Activated CD4-positive, alpha-beta T cell treated with anti-CD3 and anti-CD28 coated beads, Interleukin-2, amount 50 U/mL, for 1 hour (primary cell): ENCODE results near the gene ZMYND15.

Experiments
- DNase-seq: peaks from one replicate; pipeline ENCODE4 v3.0.0-alpha.2; 2020

Gene ZMYND15

DNA sequence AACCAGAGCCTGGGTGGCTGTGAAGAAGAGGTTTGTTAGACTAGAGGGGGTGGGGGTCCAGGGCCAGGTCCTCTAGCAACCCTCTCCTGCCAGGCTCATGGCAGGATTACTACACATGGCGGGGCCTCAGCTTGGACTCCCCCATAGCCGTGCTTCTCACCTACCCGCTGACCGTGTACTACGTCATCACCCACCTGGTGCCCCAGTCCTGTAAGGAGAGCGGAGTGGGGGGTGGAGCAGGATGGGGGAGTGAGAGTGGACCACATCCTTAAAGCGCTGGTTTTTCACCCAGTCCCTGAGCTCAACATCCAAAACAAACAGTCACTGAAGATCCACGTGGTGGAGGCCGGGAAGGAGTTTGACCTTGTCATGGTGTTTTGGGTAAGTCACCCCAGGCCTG, 4.3 kb downstream of the ZMYND15 start:
- DNase-seq: no peak

DNA sequence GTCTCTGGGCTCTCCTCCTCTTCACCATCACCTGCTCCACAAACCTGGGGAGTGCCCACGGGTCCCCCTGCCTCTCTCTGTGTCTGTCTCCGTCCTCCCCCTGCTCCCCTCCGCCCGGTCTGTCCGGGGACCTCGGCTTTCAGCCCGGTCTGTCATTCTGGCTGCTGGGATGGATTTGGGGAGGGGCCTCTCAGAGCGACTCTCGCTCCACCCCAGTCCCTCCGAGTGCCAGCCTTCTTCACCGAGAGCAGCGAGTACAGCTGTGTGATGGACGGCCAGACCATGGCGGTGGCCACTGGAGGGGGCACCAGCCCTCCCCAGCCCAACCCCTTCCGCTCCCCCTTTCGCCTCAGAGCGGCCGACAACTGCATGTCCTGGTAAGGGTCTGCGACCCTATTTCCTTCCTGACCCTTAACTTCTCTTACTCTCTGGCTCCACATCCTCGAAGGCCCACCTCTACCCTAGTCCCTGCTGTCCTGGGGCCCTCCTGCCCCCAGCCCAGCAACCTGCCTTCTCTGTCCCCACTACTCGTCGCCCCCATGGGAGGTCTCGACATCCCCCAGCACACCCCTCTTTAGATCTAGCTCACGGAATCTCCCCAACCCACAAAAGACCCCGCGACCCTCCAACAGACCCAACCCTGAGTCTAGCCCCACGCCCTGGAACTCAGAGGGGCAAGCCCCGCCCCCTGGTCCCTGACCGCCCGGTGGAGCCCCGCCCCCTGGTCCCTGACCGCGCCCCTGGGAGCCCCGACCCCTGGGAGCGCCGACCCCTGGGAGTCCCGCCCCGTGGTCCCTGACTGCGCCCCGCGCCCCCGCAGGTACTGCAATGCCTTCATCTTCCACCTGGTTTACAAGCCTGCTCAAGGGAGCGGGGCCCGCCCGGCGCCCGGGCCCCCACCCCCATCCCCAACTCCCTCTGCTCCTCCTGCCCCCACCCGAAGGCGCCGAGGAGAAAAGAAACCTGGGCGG, 5.7 kb downstream of the ZMYND15 start:
- DNase-seq: no peak

- peak; percentile 18 for DNase-seq
Measured at GRCh38 chr17:4747847-4748246, 8.2 kb downstream of the ZMYND15 start.

GRCh38 chr17:4748686-4749085, 9.1 kb downstream of the ZMYND15 start:
- no peak for DNase-seq

DNA sequence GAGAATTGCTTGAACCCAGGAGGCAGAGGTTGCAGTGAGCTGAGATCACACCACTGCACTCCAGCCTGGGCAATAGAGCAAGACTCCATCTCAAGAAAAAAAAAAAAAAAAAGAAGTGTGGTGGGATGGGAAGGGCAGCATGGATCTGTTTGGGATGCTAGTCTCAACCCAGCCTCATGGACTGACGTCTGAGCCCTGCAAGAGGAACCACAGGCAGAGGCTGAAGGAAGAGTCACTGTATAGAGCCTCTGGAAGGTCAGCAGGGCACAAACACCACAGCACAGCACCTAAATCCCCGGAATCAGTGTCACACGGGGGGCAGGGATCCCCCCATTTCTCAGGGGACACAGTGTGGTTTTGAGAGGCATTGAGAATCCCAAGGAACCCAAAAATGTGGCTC, 11.0 kb downstream of the ZMYND15 start:
- DNase-seq: no peak

DNA sequence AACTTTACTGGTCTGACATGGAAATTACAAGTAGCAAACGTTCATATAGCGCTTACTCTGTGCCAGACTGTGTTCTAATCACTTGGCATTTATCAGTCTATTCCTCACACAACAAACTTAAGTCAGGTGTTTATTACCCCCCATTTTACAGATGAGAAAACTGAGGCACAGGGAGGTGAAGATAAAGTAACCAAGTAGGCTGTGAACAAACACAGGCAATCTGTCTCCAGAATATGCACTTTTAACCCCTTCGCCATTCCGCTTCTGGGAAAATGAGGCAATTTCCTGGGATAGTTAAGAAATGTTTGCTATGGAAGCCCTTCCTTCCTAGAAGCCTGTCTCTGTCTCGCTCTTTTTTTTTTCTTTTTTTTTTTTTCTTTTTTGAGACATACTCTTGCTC, 12.3 kb downstream of the ZMYND15 start:
- DNase-seq: no peak

GRCh38 chr17:4753392-4753791, 13.8 kb downstream of the ZMYND15 start:
- DNase-seq: no peak

GRCh38 chr17:4759776-4760236, 20.2 kb downstream of the ZMYND15 start:
- DNase-seq: no peak

- no peak for DNase-seq
Measured at GRCh38 chr17:4764595-4764994, 25.0 kb downstream of the ZMYND15 start.

- DNase-seq: no peak
Measured at GRCh38 chr17:4766201-4766600, 26.6 kb downstream of the ZMYND15 start.

DNA sequence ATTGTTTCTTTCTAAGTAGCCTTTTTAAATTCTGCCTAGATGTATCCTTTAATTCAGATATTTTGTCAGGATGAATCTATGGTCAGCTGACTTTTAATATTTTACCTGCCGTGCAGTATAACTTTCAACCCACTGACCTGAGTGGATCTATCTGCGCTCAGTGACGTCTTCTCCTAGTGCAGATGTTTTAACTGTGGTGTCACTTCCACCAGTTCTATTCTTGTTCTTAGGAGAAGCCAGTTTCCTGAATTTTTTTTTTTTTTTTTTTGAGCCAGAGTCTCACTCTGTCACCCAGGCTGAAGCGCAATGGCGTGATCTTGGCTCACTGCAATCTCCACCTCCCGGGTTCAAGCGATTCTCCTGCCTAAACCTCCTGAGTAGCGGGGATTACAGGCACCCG, 27.1 kb downstream of the ZMYND15 start:
- no peak for DNase-seq

GRCh38 chr17:4768298-4768697, 28.7 kb downstream of the ZMYND15 start:
- DNase-seq: no peak

GRCh38 chr17:4769628-4770027, 30.0 kb downstream of the ZMYND15 start:
- DNase-seq: no peak

DNA sequence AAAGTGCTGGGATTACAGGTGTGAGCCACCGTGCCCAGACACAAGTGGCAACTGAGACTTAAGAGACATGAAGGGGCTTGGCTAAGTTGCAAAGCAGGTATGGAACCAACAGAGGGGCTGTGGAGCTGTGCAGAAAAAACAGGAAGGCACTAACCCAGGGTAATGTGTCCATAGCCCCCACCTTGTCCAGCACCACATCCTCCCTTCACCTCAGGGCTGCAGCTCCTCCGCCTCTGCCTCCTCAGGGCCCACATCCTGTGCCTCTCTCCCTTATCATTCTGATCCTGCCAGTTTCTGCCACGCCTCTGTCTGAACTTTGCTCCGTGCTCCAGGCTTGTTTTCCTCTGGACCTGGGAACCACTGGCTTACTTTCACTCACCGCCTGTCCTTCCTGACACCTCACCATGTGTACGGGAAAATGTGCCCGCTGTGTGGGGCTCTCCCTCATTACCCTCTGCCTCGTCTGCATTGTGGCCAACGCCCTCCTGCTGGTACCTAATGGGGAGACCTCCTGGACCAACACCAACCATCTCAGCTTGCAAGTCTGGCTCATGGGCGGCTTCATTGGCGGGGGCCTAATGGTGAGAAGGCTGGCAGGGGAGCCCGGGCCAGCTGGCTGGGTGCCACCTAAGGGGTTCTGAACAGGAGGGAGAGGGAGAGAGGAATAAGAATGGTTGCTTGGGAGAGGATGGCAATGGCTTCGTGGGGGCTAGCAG, 32.0 kb downstream of the ZMYND15 start, which contains the start of gene TM4SF5:
Gene TM4SF5 (plus strand): TSS at position 368 of the 716 bp plus-strand sequence. CDS start 37 bp downstream, at position 405.
- no peak for DNase-seq

DNA sequence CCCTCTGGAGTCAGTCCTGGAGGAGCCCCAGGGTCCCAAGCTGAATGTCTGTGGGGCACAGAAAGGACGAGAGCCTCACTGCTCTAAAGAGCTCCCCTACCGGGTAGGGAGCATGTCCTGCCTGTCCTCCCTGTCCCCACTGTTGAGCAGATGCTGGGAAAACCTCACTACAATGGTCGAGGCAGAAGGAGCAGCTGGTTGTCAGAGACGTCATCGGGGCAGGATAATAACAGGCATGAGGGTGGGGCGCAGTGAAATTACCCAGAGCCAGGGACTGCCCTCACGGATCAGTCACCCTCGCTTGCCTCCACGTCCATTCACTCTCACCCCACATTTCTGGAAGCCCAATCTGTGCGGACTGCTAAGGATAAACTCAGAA, 32.6 kb downstream of the ZMYND15 start:
- DNase-seq: no peak

DNA sequence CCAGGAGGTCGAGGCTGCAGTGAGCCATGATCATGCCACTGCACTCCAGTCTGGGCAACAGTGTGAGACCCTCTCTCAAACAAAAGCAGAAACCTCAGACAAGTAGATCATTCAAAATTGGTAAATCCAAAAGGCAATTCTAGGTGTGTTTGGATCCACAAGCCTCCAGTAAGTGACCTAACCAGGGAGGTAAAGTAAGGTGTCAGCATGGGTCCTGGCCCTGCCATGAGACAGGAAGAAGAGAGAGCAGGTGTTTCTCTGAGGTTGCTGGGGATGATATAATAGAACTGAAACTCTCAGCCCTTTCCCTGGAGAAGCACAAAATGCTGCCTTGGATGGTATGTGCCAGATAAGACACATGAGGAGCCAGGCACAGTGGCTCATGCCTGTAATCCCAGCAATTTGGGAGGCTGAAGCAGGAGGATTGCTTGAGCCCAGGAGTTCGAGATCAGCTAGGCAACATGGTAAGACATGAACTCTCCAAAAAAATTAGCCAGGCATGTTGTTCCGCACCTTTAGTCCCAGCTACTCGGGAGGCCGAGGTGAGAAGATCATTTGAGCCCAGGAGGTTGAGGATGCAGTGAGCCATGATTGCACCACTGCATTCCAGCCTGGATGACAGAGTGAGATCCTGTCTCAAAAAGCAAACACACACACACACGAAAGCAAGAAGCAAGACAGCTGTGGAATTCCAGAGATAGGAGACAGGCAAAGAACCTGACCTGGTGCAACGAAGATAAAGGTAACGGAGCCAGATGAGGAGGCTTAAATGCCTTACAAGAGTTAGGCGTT, 38.5 kb downstream of the ZMYND15 start:
- DNase-seq: no peak

DNA sequence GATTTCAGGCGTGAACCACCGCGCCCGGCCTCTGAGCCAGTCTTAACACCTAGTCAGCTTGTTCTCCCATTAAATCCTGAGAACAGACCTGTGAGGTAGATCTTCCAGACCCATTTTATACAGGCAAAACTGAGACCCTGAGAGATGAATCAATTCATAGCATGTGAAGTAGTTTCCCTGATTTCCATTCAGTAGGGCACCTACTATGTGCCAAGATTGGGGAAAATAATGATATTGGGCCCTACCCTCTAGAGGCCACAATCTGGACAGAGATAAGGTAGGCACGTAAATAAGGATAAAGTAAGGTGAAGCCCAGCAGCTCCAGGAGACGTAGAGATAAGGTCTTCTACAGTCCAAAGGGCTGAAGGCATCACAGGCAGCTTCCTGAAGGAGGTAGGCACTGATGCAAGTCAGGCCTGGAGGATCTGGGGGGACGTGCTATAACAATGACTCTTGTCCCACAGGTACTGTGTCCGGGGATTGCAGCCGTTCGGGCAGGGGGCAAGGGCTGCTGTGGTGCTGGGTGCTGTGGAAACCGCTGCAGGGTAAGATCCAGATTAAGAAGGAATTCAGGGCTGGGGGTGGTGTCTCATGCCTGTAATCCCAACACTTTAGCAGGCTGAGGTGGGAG, 40.8 kb downstream of the ZMYND15 start:
- no peak for DNase-seq

- no peak for DNase-seq
Measured at GRCh38 chr17:4782652-4783051, 43.0 kb downstream of the ZMYND15 start.

DNA sequence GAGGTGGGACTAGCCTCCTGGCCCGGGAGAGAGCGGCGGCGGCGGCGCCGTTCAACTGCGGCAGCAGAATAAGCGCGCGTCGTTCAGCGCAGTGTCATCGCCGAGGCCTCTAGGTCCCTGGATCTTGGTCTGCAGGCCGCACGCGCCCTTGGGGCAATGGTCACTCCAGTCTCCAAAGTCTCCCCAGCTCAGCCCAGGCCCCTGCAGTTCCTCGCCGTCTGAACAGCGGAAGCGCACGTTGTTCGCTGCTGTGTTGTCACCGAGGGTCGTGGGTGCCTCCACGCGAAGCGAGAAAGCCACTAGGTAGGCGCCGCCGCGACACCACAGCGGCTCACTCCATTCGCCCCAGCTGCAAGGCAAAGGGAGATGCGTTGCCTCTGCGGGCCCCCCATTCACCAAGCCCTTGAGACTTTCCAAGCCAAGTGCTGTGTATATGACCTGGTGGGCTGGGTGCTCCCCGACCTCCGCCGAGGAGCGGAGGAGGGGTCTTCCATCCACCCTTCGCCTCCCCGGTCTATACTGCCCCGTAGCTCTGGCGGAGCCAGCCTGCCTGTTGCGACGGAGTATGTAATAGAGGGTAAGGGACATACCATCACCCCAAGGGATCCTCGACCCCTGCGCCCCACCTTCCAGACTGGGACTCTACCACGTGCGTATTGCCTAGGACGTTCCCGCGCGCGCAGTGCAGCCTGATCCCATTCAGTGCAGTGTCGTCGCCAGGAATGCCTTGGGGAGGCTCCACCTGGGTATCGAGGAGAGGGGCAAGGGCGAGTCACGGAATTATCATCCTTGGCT, 45.9 kb downstream of the ZMYND15 start:
- DNase-seq: no peak

DNA sequence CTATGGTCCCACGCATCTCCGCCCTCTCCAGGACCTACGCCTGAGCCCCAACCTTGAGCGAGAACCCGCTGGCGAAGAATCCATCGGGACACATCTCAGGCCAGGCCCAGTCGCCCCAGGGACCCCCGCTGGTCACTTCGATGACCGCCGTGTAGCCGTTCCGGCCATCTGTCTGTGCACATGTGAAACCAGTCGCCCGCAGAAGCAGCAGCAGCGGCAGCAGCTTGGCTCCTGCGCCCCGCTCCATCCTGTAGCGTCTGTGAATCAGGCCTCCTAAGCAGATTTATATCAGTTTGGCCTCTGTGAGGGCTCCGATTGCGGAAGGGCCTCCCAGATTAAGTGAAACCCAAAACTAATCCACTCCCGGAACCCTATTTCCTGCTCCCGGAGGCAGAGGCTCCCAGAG, 46.5 kb downstream of the ZMYND15 start, which contains the start of gene VMO1:
Gene VMO1 (minus strand): TSS at position 259 of the 406 bp plus-strand sequence. CDS start 12 bp downstream, at position 247.
- no peak for DNase-seq

DNA sequence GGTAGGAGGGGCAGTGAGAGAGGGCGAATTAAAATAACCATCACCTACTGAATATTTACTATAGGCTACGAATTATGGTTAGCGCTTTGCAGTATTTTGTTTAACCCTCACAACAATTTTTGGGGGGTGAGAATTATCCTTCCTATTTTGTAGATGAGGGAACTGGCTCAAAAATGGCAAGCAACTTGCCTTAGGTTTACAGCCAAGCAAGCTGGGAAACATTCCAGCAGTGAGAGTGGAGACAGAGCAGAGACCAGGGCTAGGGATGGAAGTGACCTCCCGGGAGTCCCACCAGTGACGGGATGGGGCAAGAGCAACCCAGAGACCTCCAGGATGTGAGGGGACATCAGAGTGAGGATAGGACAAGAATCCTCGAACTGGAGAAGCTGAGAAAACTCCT, 46.9 kb downstream of the ZMYND15 start:
- no peak for DNase-seq
